GM18526 (cell line): ENCODE data around the gene PDLIM5.

Source experiments
- POLR2A ChIP-seq: IDR thresholded peaks from 3 replicates; pipeline ENCODE4 v1.6.1; 2011; ENCODE audit not compliant: insufficient read length; ENCODE audit errors: extremely low read depth

PDLIM5 gene, protein sequence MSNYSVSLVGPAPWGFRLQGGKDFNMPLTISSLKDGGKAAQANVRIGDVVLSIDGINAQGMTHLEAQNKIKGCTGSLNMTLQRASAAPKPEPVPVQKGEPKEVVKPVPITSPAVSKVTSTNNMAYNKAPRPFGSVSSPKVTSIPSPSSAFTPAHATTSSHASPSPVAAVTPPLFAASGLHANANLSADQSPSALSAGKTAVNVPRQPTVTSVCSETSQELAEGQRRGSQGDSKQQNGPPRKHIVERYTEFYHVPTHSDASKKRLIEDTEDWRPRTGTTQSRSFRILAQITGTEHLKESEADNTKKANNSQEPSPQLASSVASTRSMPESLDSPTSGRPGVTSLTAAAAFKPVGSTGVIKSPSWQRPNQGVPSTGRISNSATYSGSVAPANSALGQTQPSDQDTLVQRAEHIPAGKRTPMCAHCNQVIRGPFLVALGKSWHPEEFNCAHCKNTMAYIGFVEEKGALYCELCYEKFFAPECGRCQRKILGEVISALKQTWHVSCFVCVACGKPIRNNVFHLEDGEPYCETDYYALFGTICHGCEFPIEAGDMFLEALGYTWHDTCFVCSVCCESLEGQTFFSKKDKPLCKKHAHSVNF

GRCh38 chr4:94451695-94452475 is at the start of gene PDLIM5:
TSS of gene PDLIM5 (plus strand) at chr4:94451942. CDS start at chr4:94455289, 3,347 bp downstream.
- peak; percentile 96 for TF ChIP-seq POLR2A

GRCh38 chr4:94403751-94404150 is 48.0 kb upstream of the PDLIM5 start:
- TF ChIP-seq POLR2A = no peak

GRCh38 chr4:94406668-94407437 is 44.9 kb upstream of the PDLIM5 start:
- no peak for TF ChIP-seq POLR2A

DNA sequence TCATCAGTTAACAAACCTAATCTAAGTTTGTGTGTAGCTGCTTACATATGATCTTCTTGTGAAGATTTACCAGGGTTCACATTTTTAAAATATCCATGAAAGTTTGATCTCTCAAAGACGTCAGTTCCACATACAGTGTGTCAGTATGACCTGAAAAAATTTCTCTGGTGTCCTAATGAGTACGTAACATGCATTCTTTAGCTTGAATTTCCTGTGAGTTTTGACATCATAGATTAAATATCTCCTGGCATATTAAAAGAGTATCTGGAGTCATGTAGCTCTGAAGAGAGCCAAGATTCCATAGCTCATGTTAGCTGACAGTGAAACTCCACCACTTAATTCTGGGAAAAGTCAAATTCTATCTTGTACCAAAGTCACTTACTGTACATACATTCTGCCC is 43.9 kb upstream of the PDLIM5 start:
- TF ChIP-seq POLR2A = no peak

- TF ChIP-seq POLR2A = no peak
These were observed 43.0 kb upstream of the PDLIM5 start for GRCh38 chr4:94408549-94409374.

- no peak for TF ChIP-seq POLR2A
These were observed 42.4 kb upstream of the PDLIM5 start for GRCh38 chr4:94409375-94409679.

DNA sequence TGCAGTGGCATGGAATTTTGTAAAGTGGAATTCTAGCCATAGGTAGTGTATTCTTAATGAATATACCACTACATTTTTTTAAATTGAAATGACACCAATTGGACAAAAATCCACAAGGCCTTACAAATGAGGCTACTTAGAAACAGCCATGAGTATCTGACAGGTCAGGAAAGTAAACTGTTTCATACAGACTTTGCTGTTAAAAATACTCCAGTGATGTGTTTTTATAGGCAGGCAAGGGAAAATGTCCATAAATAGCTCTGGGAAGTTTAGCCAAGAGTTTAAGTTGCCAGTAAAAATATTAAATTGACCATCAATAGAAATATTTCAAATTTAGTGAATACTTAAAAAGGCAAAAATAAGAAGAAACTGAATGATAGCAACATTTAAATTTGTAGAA is 41.8 kb upstream of the PDLIM5 start:
- no peak for TF ChIP-seq POLR2A

DNA sequence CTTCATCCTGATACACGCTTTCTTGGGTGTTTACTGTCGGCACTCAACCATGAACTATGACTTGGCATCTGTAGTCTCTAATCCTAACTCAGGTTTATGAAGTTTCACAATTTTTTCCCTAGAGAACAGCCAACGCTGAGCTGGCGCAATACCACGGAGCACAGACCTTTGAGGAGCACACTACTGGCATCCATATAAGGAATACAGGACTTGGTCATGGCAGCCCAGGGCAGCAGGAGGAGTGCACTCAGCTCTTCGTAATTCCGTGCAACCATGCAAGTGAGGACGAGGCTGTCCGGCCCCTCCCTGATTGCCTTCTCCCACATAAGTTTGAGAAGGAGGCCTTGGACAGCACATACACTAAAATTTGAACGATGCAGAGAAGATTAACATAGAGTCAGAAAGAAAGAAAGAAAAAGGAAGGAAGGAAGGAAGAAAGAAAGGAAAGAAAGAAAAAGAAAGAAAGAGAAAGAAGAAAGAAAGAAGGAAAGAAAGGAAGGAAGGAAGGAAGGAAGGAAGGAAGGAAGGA is 41.0 kb upstream of the PDLIM5 start:
- TF ChIP-seq POLR2A = no peak

DNA sequence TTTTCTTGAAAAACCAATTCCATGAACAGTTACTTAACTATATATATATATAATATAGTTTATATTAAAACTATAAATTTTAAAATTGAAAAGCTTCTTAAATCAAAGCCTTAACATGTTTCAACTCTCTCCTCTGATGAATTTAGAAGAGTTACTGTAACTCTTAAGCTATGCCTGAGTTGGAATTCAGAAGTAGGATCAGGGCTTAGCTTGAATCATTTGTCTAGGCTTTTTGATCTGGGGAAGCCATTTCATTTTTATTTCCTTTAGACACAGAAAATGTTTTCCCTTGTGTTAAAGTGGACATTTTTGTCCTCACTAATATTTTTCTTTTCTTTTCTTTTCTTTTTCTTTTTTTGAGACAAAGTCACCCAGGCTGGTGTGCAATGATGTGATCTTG is 40.4 kb upstream of the PDLIM5 start:
- no peak for TF ChIP-seq POLR2A

DNA sequence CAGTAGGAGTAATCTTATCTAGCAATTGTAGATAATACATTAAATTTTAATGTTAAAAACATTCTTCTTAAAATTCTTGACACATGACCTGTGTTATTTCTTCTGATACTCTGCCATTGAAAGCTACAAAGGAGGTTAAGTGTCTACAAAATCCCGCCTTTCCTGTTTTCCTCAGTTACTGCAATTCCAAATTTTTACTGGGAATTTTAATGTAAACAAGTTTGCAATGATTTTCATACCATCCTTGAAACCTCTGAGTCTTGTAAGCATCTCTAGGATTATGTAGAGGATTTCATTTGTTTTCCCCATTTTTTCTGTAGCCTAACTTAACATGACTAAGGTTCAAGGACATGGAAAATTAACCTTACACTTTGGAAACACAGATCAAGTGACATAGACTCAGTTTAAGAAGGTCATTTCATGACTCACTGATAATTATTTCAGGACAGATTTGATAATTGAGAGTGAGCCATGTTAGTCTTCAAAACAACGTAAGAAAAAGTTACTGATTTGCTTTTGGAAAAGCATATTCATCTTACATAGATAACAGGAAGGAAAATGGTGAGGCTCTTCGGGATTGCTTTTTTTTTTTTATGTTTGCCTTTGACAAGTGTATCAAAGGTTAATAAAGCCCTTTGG is 39.6 kb upstream of the PDLIM5 start:
- TF ChIP-seq POLR2A = no peak

- no peak for TF ChIP-seq POLR2A
These were observed 39.1 kb upstream of the PDLIM5 start for GRCh38 chr4:94412658-94413038.

DNA sequence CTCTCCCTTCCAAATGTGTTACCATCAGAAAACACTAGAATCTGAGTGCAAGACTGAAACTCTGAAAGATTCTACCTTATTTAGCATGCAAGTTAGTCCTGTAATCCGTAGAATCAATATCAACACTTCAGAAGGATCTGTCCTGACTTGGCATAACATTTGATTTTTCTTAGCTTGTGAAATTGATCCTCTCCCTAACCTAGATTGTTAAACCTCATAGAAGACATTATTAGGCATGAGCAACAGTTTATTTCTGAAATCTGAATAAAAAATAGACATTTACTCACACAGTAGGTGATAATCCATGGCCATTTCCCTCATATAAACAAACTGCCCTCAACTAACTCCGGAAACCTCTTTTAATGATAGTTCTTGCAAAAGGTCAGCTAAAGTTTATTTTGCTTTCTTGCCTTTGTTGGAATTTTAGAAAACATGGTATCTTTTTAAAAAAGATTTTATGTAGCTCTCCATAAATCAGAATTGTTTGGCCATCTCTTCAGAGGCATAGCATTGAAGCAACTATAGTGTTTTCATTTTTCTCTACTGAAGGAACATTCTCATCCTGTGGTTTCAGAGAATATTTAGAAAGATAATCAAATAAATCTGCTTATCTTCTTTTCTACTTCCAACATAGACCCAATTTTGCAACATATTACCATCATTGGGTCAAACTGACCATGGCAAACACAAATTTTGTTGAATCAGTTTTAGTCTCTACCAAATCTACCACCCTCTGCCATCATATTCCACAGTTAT is 38.5 kb upstream of the PDLIM5 start:
- no peak for TF ChIP-seq POLR2A

- no peak for TF ChIP-seq POLR2A
These were observed 36.8 kb upstream of the PDLIM5 start for GRCh38 chr4:94414907-94415306.
